PC-3 (cell line): Measurements from ENCODE around the gene RNF38. TPM values are rescaled to one million over a fixed set of nuclear protein-coding genes. Genes with fewer than 3 reads are reported as not detected.

Experiments used
- ATAC-seq: fragments of 200-7000 bp; cut with Tn5 transposase; 2 replicates; pipeline ENCODE4 v1.9.1; 2020; ENCODE audit warnings: mild to moderate bottlenecking, moderate library complexity
- BruUV-seq: library from RNA; stranded (reverse); fragments of 400-500 nt; replicated peaks from 2 replicates; lab custom pipeline; 2021; lab: Mats Ljungman, UMichigan
- CTCF ChIA-PET: fragments of 300-600 bp; sonication (Branson Sonifier 250); formaldehyde crosslinking; loops from one replicate; lab custom pipeline; 2022; ENCODE audit warnings: antibody characterized with exemption; lab: Charles Lee
- POLR2A ChIA-PET: fragments of 300-600 bp; sonication (Branson Sonifier 250); formaldehyde crosslinking; loops from one replicate; lab custom pipeline; 2022; ENCODE audit warnings: antibody characterized with exemption; ENCODE audit not compliant: unreplicated experiment; lab: Charles Lee
- DNase-seq: peaks from one replicate; pipeline ENCODE4 v3.0.0-alpha.2; 2015
- H2AFZ ChIP-seq: fragments of 300-600 bp; sonication (generic); 2 replicates; pipeline ENCODE4 v1.6.0; 2016; ENCODE audit warnings: antibody characterized with exemption, low read length
- H3F3A ChIP-seq: fragments of 300-600 bp; sonication (generic); one replicate; pipeline ENCODE4 v1.6.0; 2017; ENCODE audit warnings: antibody characterized with exemption, low read length, control low read depth, mild to moderate bottlenecking; ENCODE audit not compliant: unreplicated experiment
- H3K27ac ChIP-seq: fragments of 300-600 bp; sonication (generic); 2 replicates; pipeline ENCODE4 v1.5.1; 2016; ENCODE audit warnings: mild to moderate bottlenecking, low read length
- H3K27me3 ChIP-seq: fragments of 300-600 bp; sonication (generic); 2 replicates; pipeline ENCODE4 v1.6.1; 2016; ENCODE audit warnings: low read length, mixed read lengths
- H3K36me3 ChIP-seq: fragments of 300-600 bp; sonication (generic); 2 replicates; pipeline ENCODE4 v1.6.1; 2016; ENCODE audit warnings: low read depth, mixed run types, low read length, mixed read lengths
- H3K4me1 ChIP-seq: fragments of 300-600 bp; sonication (generic); 2 replicates; pipeline ENCODE4 v1.5.1; 2016; ENCODE audit warnings: low read length; ENCODE audit not compliant: insufficient read depth
- H3K4me2 ChIP-seq: fragments of 300-600 bp; sonication (generic); 2 replicates; pipeline ENCODE4 v1.6.0; 2016; ENCODE audit warnings: low read length
- H3K4me3 ChIP-seq: fragments of 300-600 bp; sonication (generic); 2 replicates; pipeline ENCODE4 v1.5.1; 2016; ENCODE audit warnings: mild to moderate bottlenecking, low read length, mixed read lengths
- H3K79me2 ChIP-seq: fragments of 300-600 bp; sonication (generic); 2 replicates; pipeline ENCODE4 v1.6.1; 2017; ENCODE audit warnings: low read length, mixed read lengths
- H3K9ac ChIP-seq: fragments of 300-600 bp; sonication (generic); 2 replicates; pipeline ENCODE4 v1.6.0; 2016; ENCODE audit warnings: mild to moderate bottlenecking, low read length
- H3K9me2 ChIP-seq: fragments of 300-600 bp; sonication (generic); replicated peaks from 2 replicates; pipeline ENCODE4 v1.6.1; 2016; ENCODE audit warnings: mixed run types, low read length, mixed read lengths
- H3K9me3 ChIP-seq: fragments of 300-600 bp; sonication (generic); 2 replicates; pipeline ENCODE4 v1.6.1; 2016; ENCODE audit warnings: low read length, mixed read lengths
- H4K20me1 ChIP-seq: fragments of 300-600 bp; sonication (generic); 2 replicates; pipeline ENCODE4 v1.6.1; 2016; ENCODE audit warnings: low read length, mixed read lengths
- CTCF ChIP-seq: fragments of 300-600 bp; sonication (generic); conservative IDR thresholded peaks from 2 replicates; pipeline ENCODE4 v1.5.1; 2017; ENCODE audit warnings: antibody characterized with exemption, low read depth, mild to moderate bottlenecking, low read length
- EZH2 ChIP-seq: fragments of 300-600 bp; sonication (generic); IDR thresholded peaks from one replicate; pipeline ENCODE4 v1.6.1; 2017; ENCODE audit warnings: antibody characterized with exemption, mild to moderate bottlenecking, low read length; ENCODE audit not compliant: unreplicated experiment
- EZH2phosphoT487 ChIP-seq: fragments of 300-600 bp; sonication (generic); IDR thresholded peaks from 2 replicates; pipeline ENCODE4 v1.6.1; 2018; ENCODE audit warnings: mild to moderate bottlenecking, antibody characterized with exemption, low read length, borderline replicate concordance
- intact Hi-C: fragments of 100-400 bp; cut with micrococcal nuclease; formaldehyde crosslinking; loops from 2 replicates; pipeline ENCODE4 v1.9.0; 2023
- total RNA-seq: library from RNA; depleted of rRNA; stranded (reverse); fragments of >200 nt; gene quantifications from 2 replicates; pipeline ENCODE4 v1.2.3, GENCODE V29; 2014

The RNF38 gene
- total RNA-seq, 1 experiment from 2014 or later: 4.3 TPM

DNA sequence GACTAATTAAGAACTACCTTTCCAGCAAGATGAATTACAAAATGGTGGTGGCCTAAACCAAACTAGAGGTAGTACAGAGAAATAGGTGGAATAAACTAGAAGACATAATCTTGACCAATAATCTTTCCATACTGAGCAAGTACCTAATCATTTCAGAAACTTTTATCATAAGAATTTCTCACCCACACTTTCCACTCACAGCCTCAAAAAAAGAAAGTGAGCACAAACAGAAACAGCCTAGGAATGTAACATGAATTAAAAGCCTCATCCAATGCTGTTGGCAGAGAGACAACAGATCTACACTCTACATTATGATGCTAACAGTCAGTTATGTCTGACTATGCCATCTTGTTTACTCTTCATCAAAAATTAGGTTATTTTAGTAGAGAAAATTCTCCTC, 1.3 kb downstream of the RNF38 start:
- no TSS peak for BruUV-seq
- H3F3A ChIP-seq: no peaks in the 10 kb centered on the region
- H3K9me2 ChIP-seq: no peaks in the 10 kb centered on the region
- H3K9me3 ChIP-seq: no peaks in the 10 kb centered on the region
- peak overlapping the region; percentile 84 for H3K4me2 ChIP-seq
- ATAC-seq: no peak
- no peaks in the 10 kb centered on the region for H3K27me3 ChIP-seq
- H2AFZ ChIP-seq: no peak overlapping the region
- peak overlapping the region; percentile 64 for H3K4me3 ChIP-seq
- 0 out of 2 replicates have a peak overlapping the region, but pooled peaks have one; percentile 11 for H3K9ac ChIP-seq
- no peak overlapping the region for H3K27ac ChIP-seq
- peaks cover 16% of the 10 kb centered on the region for H3K4me1 ChIP-seq
- no peaks in the 10 kb centered on the region; the same call in 1 of the 2 replicates for H3K36me3 ChIP-seq
- TF ChIP-seq CTCF: no peak
- TF ChIP-seq EZH2: no peak
- no peak for TF ChIP-seq EZH2phosphoT487
- intact Hi-C loops: no loop called here
- ChIA-PET POLR2A (no interaction called here), CTCF (no interaction called here)
- peaks cover 59% of the 10 kb centered on the region for H3K79me2 ChIP-seq
- no peak for DNase-seq
- 0 out of 2 replicates have a peak, but pooled peaks cover 2% of the 10 kb centered on the region for H4K20me1 ChIP-seq

GRCh38 chr9:36396985-36397384, 3.1 kb downstream of the RNF38 start:
- H3K9me2 ChIP-seq: no peaks in the 10 kb centered on the region
- no peak for TF ChIP-seq EZH2
- TF ChIP-seq CTCF: no peak
- no peak for TF ChIP-seq EZH2phosphoT487
- H3K79me2 ChIP-seq: peaks cover 74% of the 10 kb centered on the region
- no peaks in the 10 kb centered on the region; the same call in 1 of the 2 replicates for H3K36me3 ChIP-seq
- H3F3A ChIP-seq: no peaks in the 10 kb centered on the region
- no peak overlapping the region for H3K9ac ChIP-seq
- intact Hi-C loops: no loop called here
- ChIA-PET CTCF (no interaction called here), POLR2A (interaction anchor here (0.5 kb wide), 1 partner anchor 24 kb away, joined by 3 read pairs; no protein-coding TSS in a partner anchor)
- 0 out of 2 replicates have a peak, but pooled peaks cover 2% of the 10 kb centered on the region for H4K20me1 ChIP-seq
- no TSS peak for BruUV-seq
- H3K4me3 ChIP-seq: no peak overlapping the region
- H3K27me3 ChIP-seq: no peaks in the 10 kb centered on the region
- H3K4me1 ChIP-seq: peaks cover 15% of the 10 kb centered on the region
- DNase-seq (no peak), ATAC-seq (no peak)
- H2AFZ ChIP-seq: no peak overlapping the region
- H3K4me2 ChIP-seq: no peak overlapping the region
- no peak overlapping the region for H3K27ac ChIP-seq
- H3K9me3 ChIP-seq: no peaks in the 10 kb centered on the region

DNA sequence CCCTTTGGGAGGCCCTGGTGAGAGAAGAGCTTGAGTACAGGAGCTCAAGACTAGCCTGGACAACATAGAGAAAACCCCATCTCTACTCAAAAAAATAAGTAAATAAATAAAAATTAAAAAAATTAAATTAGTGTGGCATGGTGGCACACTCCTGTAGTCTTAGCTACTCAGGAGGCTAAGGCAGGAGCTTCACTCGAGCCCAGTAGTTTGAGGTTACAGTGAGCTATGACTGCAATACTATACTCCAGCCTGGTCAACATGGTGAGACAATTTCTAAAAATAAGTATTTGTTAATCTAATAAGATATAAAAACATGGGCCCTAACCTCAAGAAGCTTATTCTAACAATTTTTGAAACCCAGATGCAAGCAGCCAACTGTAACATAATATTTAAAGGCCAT, 7.6 kb downstream of the RNF38 start:
- BruUV-seq: no TSS peak
- Histone ChIP-seq H4K20me1 (0 out of 2 replicates have a peak, but pooled peaks cover 2% of the 10 kb centered on the region), H3K79me2 (peaks cover 61% of the 10 kb centered on the region), H3K4me1 (no peaks in the 10 kb centered on the region), H3K36me3 (no peaks in the 10 kb centered on the region; the same call in 1 of the 2 replicates), H3K9ac (no peak overlapping the region), H2AFZ (no peak overlapping the region), H3K9me3 (no peaks in the 10 kb centered on the region), H3K27me3 (no peaks in the 10 kb centered on the region), H3F3A (no peaks in the 10 kb centered on the region), H3K4me3 (no peak overlapping the region), H3K27ac (no peak overlapping the region), H3K9me2 (no peaks in the 10 kb centered on the region), H3K4me2 (no peak overlapping the region)
- POLR2A ChIA-PET: no interaction called here
- CTCF ChIA-PET: no interaction called here
- DNase-seq: no peak
- no peak for ATAC-seq
- no peak for TF ChIP-seq EZH2
- no peak for TF ChIP-seq EZH2phosphoT487
- intact Hi-C loops: no loop called here
